HG03469 (cell line): ENCODE measurements around the gene CAST.

Experiments
- ATAC-seq: cut with Tn5 transposase; IDR thresholded peaks from one replicate; pipeline ENCODE4 v1.9.1; 2021; ENCODE audit warnings: mild to moderate bottlenecking, moderate library complexity, moderate number of reproducible peaks; ENCODE audit not compliant: unreplicated experiment

CAST gene

GRCh38 chr5:96809921-96810320 lies 147.7 kb downstream of the CAST start:
- no peak for ATAC-seq

GRCh38 chr5:96812851-96813250 lies 150.7 kb downstream of the CAST start:
- ATAC-seq, result no peak

DNA sequence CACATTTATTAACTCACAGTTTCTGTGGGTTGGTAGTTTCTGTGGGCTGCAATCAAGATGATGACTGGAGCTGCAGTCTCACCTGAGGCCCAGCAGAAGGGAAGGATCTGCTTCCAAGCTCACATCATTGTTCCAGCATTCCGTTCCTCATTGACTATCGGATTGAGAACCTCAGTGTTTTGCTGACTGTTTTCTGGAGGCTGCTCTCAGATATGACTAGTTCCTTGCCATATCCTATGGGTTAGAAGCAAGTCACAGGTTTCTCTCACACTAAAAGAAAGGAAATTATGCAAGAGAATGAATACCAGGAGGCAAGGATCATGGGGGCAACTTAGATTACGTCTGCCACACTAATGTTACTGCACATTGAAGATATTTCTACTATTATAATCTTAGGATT lies 151.9 kb downstream of the CAST start:
- ATAC-seq, result no peak

DNA sequence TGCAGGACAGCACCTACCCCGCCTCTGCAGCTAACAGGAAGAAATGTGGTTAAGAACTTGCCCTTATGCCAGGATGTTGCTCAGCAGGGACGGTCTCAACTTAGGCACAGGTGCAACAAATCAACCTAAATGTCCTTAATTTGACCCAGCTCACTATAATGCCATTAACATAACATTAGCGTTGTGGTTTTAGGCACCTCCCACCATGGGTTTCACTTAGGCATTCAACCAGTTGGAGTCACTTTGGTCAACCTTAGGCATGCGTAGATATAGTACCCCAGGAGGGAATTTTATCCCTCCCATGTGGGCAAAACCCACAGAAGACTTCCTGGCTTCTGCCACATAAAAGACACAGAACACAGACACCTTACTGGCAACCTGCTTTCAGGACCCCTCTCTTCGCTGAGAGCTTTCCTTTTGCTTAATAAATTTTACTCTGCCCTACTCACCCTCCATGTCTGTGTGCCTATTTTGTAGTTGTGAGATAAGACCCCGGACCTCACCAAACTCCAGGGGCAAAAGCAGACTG lies 154.3 kb downstream of the CAST start:
- peak; percentile 78 for ATAC-seq

GRCh38 chr5:96816991-96817390 lies 154.8 kb downstream of the CAST start:
- no peak for ATAC-seq

- ATAC-seq, result no peak
These were observed 155.3 kb downstream of the CAST start for GRCh38 chr5:96817506-96817905.

DNA sequence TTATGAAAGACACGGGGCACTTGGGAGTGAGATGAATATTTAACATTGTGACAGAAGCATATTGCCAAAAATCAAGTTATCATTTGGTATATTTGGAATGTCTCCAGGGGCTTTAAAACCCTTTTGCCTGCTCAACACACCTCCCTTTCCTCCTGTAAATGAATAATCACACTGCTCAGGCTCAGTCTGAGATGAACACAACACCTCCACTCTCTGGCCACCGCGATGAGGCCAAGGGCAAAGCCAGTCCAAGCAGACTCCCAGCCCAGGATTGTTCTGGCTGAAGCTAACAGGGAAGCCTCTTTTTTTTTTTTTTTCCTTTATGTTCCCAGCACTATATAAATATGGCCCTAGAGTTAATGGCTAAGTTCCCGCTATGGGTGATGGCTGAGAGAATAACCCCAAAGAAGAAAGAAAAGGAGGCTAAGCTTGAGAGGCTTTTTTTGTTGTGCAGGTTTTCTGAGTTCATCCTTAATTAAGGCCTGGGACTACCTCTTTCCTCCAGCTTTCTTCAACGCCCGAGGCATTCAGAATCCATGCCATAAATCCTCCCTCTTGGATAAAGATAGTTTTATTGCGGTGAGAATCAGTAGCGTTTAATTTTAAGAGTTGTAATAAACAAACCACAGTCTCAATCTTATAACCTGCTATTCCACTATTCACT lies 156.1 kb downstream of the CAST start:
- ATAC-seq, result no peak

GRCh38 chr5:96819806-96820205 lies 157.6 kb downstream of the CAST start:
- no peak for ATAC-seq

GRCh38 chr5:96821260-96821916 lies 159.2 kb downstream of the CAST start:
- no peak for ATAC-seq

- ATAC-seq, result no peak
These were observed 160.7 kb downstream of the CAST start for GRCh38 chr5:96822686-96823459.

GRCh38 chr5:96823900-96824380 lies 161.8 kb downstream of the CAST start:
- ATAC-seq, result peak; percentile 98
